ENCODE results near the gene PCBP1.
A peak's percentile ranks its signal among the peaks of the same experiment; 100 is the strongest.

GRCh38 chr2:70094978-70095719 lies 7.9 kb downstream of the PCBP1 start:
- TF ChIP-seq CTCF (IDR thresholded peaks at IDR 0.05; ENCODE audit: low read depth, low read length) (no peak), POLR2A (IDR thresholded peaks at IDR 0.05; ENCODE audit: extremely low read depth, insufficient read length) (peak; percentile 52), MYC (IDR thresholded peaks at IDR 0.05; ENCODE audit: low read depth, low read length) (no peak)

Measured in NB4 (cell line).